Measurements from ENCODE around the gene SNRPD3.
A peak's percentile ranks its signal among the peaks of the same experiment; 100 is the strongest.

Gene SNRPD3

DNA sequence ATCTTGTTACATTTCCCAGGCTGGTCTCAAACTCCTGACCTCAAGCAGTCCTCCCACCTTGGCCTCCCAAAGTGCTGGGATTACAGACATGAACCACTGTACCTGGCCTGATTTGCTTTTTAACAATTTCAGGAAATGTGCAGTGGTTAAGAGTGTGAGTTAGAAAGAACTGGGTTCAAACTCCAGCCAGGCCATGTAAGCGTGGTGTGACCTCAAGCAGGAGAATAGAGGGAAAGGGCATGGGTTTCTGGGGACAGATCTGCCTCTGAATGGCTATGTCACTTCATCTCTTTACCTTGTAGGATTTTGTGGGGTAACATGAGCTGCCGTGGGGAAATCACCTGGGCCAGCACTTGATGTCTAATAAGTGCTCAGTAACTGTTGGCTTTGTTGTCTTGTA, 9.3 kb downstream of the SNRPD3 start:
- no peaks in the 10 kb centered on the region for H3K27me3 ChIP-seq (ENCODE audit: control insufficient read depth in 1 of 2, insufficient read depth in 2 of 2, low read length in 2 of 2)
- peaks cover 7 to 9% of the 10 kb centered on the region in 2 donors for H3K4me1 ChIP-seq (ENCODE audit: control insufficient read depth in 1 of 2, insufficient read depth in 2 of 2, low read length in 2 of 2)
- H3K4me3 ChIP-seq (ENCODE audit: low read depth in 1 of 2, low read length in 2 of 2) = no peak overlapping the region
- no peak overlapping the region for H3K9ac ChIP-seq (ENCODE audit: low read depth in 1 of 2, low read length in 2 of 2)
- H3K36me3 ChIP-seq (ENCODE audit: control insufficient read depth in 1 of 2, insufficient read depth in 2 of 2, low read length in 2 of 2) = peaks cover 22 to 57% of the 10 kb centered on the region in 2 donors
- no peak overlapping the region for H3K27ac ChIP-seq (ENCODE audit: low read depth, low read length)
- no peaks in the 10 kb centered on the region for H3K9me3 ChIP-seq (ENCODE audit: control insufficient read depth in 1 of 2, low read length in 2 of 2)

DNA sequence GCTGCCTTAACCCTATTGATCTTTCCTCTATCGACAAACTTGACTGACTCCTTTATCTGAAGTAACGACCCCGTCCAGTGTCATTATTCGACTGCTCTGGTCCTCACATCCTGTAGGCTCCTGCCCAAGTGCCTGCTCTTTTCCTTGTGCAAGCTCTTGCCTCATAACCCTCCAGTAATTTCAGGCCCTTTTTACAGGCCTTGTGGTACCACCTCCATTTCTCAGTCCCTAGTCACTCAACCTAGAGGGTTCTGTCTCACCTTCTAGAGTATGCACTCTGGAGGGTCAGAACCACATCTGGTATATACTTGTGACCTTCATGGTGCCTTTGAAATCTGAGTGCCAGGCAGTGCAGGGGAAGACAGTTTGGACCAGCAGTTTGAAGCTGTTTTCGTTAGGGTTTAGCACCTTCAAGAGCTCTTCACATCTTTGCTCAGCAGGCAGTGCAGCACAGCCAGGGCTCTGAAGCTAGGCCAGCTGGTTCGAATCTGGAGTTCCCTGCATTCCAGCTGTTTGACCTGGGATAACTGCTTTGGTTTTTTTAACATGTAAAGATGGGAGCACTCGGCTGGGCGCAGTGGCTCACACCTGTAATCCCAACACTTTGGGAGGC, 11.2 kb downstream of the SNRPD3 start:
- H3K9ac ChIP-seq (ENCODE audit: low read depth in 1 of 2, low read length in 2 of 2) = no peak overlapping the region
- H3K27me3 ChIP-seq (ENCODE audit: control insufficient read depth in 1 of 2, insufficient read depth in 2 of 2, low read length in 2 of 2) = no peaks in the 10 kb centered on the region
- H3K4me1 ChIP-seq (ENCODE audit: control insufficient read depth in 1 of 2, insufficient read depth in 2 of 2, low read length in 2 of 2) = peaks cover 7 to 9% of the 10 kb centered on the region in 2 donors
- no peaks in the 10 kb centered on the region for H3K9me3 ChIP-seq (ENCODE audit: control insufficient read depth in 1 of 2, low read length in 2 of 2)
- peaks cover 26 to 63% of the 10 kb centered on the region in 2 donors for H3K36me3 ChIP-seq (ENCODE audit: control insufficient read depth in 1 of 2, insufficient read depth in 2 of 2, low read length in 2 of 2)
- H3K4me3 ChIP-seq (ENCODE audit: low read depth in 1 of 2, low read length in 2 of 2) = no peak overlapping the region
- no peak overlapping the region for H3K27ac ChIP-seq (ENCODE audit: low read depth, low read length)

DNA sequence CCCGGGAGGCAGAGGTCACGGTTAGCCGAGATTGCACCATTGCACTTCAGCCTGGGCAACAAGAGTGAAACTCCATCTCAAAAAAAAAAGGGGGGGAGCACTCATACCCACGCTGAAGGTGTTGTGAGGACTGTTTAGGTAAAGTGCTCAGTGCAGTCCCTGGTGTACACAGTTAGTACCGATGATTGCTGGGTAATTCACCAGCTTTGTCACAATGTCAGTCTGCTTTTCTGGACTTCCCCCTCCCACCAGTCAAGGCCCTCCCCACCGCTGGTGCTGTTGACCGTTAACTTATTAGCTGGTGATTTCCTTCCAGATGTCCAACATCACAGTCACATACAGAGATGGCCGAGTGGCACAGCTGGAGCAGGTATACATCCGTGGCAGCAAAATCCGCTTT, 11.9 kb downstream of the SNRPD3 start:
- H3K4me3 ChIP-seq (ENCODE audit: low read depth in 1 of 2, low read length in 2 of 2) = no peak overlapping the region
- no peaks in the 10 kb centered on the region for H3K9me3 ChIP-seq (ENCODE audit: control insufficient read depth in 1 of 2, low read length in 2 of 2)
- peaks cover 7 to 9% of the 10 kb centered on the region in 2 donors for H3K4me1 ChIP-seq (ENCODE audit: control insufficient read depth in 1 of 2, insufficient read depth in 2 of 2, low read length in 2 of 2)
- peaks cover 28 to 69% of the 10 kb centered on the region in 2 donors for H3K36me3 ChIP-seq (ENCODE audit: control insufficient read depth in 1 of 2, insufficient read depth in 2 of 2, low read length in 2 of 2)
- no peak overlapping the region for H3K27ac ChIP-seq (ENCODE audit: low read depth, low read length)
- no peak overlapping the region for H3K9ac ChIP-seq (ENCODE audit: low read depth in 1 of 2, low read length in 2 of 2)
- no peaks in the 10 kb centered on the region for H3K27me3 ChIP-seq (ENCODE audit: control insufficient read depth in 1 of 2, insufficient read depth in 2 of 2, low read length in 2 of 2)

DNA sequence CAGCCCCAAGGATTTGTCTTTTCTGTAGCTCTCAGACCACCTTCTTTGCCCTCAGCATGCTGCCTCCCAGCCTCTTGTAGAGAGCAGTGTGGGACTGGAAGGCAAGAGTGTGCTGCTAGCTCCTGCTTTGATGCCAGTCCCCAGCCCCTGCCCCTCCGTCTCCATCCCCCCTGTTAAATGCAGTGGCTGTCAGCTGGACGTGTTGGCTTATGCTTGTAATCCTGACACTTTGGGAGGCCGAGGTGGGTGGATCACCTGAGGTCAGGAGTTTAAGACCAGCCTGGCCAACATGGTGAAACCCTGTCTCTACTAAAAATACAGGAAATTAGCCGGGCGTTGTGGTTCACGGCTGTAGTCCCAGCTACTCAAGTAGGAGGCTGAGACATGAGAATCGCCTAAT, 15.5 kb downstream of the SNRPD3 start:
- no peak overlapping the region for H3K4me3 ChIP-seq (ENCODE audit: low read depth in 1 of 2, low read length in 2 of 2)
- H3K9ac ChIP-seq (ENCODE audit: low read depth in 1 of 2, low read length in 2 of 2) = no peak overlapping the region
- no peaks in the 10 kb centered on the region for H3K27me3 ChIP-seq (ENCODE audit: control insufficient read depth in 1 of 2, insufficient read depth in 2 of 2, low read length in 2 of 2)
- H3K27ac ChIP-seq (ENCODE audit: low read depth, low read length) = no peak overlapping the region
- H3K9me3 ChIP-seq (ENCODE audit: control insufficient read depth in 1 of 2, low read length in 2 of 2) = no peaks in the 10 kb centered on the region
- H3K36me3 ChIP-seq (ENCODE audit: control insufficient read depth in 1 of 2, insufficient read depth in 2 of 2, low read length in 2 of 2) = peaks cover 28 to 77% of the 10 kb centered on the region in 2 donors
- H3K4me1 ChIP-seq (ENCODE audit: control insufficient read depth in 1 of 2, insufficient read depth in 2 of 2, low read length in 2 of 2) = peaks cover 4% of the 10 kb centered on the region in 2 donors

DNA sequence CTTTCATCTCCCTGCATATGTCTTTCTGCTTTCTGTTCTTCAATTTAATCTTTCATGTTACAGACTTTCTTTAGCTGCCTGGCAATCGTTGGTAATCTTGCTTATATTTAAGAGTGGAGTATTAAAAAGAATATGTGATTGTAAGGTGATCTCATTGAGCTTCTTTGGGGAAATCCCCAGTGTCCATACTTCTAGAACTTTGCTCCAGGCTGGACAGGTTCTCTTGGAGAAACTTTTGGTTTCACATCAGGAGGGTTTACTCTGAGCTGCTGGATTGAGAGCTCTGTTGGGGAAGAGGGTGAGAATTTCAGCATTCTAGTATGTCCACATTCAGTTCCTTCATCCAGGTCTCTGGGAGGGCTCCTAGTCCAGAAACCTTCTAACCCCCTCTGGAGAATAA, 21.0 kb downstream of the SNRPD3 start:
- Histone ChIP-seq H3K9ac (ENCODE audit: low read depth in 1 of 2, low read length in 2 of 2) (no peak overlapping the region), H3K27me3 (ENCODE audit: control insufficient read depth in 1 of 2, insufficient read depth in 2 of 2, low read length in 2 of 2) (no peaks in the 10 kb centered on the region), H3K9me3 (ENCODE audit: control insufficient read depth in 1 of 2, low read length in 2 of 2) (no peaks in the 10 kb centered on the region), H3K4me3 (ENCODE audit: low read depth in 1 of 2, low read length in 2 of 2) (no peak overlapping the region), H3K36me3 (ENCODE audit: control insufficient read depth in 1 of 2, insufficient read depth in 2 of 2, low read length in 2 of 2) (peaks cover 8 to 31% of the 10 kb centered on the region in 2 donors), H3K4me1 (ENCODE audit: control insufficient read depth in 1 of 2, insufficient read depth in 2 of 2, low read length in 2 of 2) (peaks cover 31 to 36% of the 10 kb centered on the region in 2 donors), H3K27ac (ENCODE audit: low read depth, low read length) (no peak overlapping the region)

DNA sequence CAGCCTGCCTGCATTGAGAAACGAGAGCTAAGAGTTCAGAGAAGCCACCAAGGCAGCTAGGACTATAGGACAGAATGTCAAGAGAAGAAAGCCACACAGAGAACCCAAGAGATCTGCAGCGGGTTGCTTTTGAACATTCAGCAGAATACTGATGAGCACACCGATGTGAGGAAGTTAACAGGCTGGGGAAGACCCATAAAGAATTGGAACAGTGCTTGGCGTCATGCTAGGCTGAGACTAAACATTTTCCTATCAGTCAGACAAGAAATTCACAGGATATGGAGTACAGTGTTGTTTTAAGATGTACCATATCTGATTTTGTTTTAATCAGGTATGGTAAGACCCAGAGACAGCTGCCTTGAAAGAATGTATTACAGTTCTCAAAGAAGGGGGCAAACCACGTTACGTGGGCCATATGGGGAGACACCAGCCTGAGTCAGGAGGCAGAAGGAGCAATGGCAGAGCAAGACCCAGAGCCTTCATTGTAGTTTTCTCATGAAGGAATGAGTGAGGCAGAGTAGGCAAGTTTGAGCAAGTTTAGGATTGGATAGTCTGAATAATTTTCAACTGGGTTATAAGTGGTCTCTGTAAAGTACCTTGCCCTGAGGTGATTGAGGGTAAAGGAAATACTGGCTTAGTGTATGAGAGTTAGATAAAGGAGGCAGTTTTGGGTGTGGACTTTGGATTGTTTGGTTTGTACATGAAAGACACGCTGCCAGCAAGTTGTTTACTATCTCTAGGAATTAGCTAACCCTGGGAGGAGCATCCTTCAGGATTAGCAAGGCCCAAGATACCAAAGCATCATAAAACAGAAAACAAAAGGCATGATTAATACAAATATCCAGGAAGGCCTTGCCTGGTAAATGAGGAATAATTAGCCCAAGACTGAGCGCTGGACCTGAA, 22.8 kb downstream of the SNRPD3 start:
- H3K27ac ChIP-seq (ENCODE audit: low read depth, low read length) = no peak overlapping the region
- H3K9ac ChIP-seq (ENCODE audit: low read depth in 1 of 2, low read length in 2 of 2) = peak overlapping the region in 1 of 2 donors; percentile 9

DNA sequence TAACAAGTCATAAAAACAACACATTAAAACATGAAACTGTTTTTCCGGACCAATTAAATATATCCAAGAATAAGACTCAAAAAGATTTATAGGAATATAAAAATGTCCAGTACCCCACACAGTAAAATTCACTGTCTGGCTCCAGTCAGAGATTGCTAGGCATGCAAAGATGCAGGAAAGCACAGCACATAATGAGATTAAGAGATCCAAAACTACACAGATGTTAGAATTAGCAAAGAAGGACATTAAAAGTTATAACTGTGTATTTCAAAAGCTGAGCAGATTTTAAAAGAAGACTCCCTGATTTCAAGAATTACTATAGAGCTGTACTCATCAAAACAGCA, 23.4 kb downstream of the SNRPD3 start:
- peaks cover 0 to 7% of the 10 kb centered on the region in 2 donors for H3K36me3 ChIP-seq (ENCODE audit: control insufficient read depth in 1 of 2, insufficient read depth in 2 of 2, low read length in 2 of 2)
- peaks cover 45 to 52% of the 10 kb centered on the region in 2 donors for H3K4me1 ChIP-seq (ENCODE audit: control insufficient read depth in 1 of 2, insufficient read depth in 2 of 2, low read length in 2 of 2)
- no peaks in the 10 kb centered on the region for H3K27me3 ChIP-seq (ENCODE audit: control insufficient read depth in 1 of 2, insufficient read depth in 2 of 2, low read length in 2 of 2)
- no peaks in the 10 kb centered on the region for H3K9me3 ChIP-seq (ENCODE audit: control insufficient read depth in 1 of 2, low read length in 2 of 2)
- no peak overlapping the region for H3K27ac ChIP-seq (ENCODE audit: low read depth, low read length)
- no peak overlapping the region for H3K9ac ChIP-seq (ENCODE audit: low read depth in 1 of 2, low read length in 2 of 2)
- H3K4me3 ChIP-seq (ENCODE audit: low read depth in 1 of 2, low read length in 2 of 2) = no peak overlapping the region

More for the DNA sequence above, 22.8 kb downstream of the SNRPD3 start:
- Histone ChIP-seq H3K4me3 (ENCODE audit: low read depth in 1 of 2, low read length in 2 of 2) (no peak overlapping the region), H3K36me3 (ENCODE audit: control insufficient read depth in 1 of 2, insufficient read depth in 2 of 2, low read length in 2 of 2) (peaks cover 3 to 13% of the 10 kb centered on the region in 2 donors), H3K4me1 (ENCODE audit: control insufficient read depth in 1 of 2, insufficient read depth in 2 of 2, low read length in 2 of 2) (peaks cover 39 to 46% of the 10 kb centered on the region in 2 donors), H3K9me3 (ENCODE audit: control insufficient read depth in 1 of 2, low read length in 2 of 2) (no peaks in the 10 kb centered on the region), H3K27me3 (ENCODE audit: control insufficient read depth in 1 of 2, insufficient read depth in 2 of 2, low read length in 2 of 2) (no peaks in the 10 kb centered on the region)

DNA sequence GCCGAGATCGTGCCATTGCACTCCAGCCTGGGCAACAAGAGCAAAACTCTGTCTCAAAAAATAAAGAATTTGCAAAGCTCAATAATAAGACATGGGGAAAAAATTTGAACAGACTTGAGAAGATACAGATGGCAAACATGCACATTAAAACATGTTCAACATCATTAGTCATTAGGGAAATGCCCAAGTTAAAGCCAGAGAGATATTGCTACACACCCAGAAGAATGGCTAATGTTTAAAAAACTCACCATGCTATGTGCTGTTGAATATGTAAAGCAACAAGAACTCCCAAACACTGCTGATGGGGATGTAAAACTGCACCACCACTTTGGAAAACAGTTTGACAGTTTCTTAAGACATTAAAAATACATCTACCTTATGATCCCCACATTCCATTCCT, 24.5 kb downstream of the SNRPD3 start:
- H3K9me3 ChIP-seq (ENCODE audit: control insufficient read depth in 1 of 2, low read length in 2 of 2) = no peaks in the 10 kb centered on the region
- H3K4me3 ChIP-seq (ENCODE audit: low read depth in 1 of 2, low read length in 2 of 2) = no peak overlapping the region
- no peaks in the 10 kb centered on the region for H3K36me3 ChIP-seq (ENCODE audit: control insufficient read depth in 1 of 2, insufficient read depth in 2 of 2, low read length in 2 of 2)
- H3K4me1 ChIP-seq (ENCODE audit: control insufficient read depth in 1 of 2, insufficient read depth in 2 of 2, low read length in 2 of 2) = peaks cover 49 to 55% of the 10 kb centered on the region in 2 donors
- no peak overlapping the region for H3K27ac ChIP-seq (ENCODE audit: low read depth, low read length)
- no peak overlapping the region for H3K9ac ChIP-seq (ENCODE audit: low read depth in 1 of 2, low read length in 2 of 2)
- no peaks in the 10 kb centered on the region for H3K27me3 ChIP-seq (ENCODE audit: control insufficient read depth in 1 of 2, insufficient read depth in 2 of 2, low read length in 2 of 2)

DNA sequence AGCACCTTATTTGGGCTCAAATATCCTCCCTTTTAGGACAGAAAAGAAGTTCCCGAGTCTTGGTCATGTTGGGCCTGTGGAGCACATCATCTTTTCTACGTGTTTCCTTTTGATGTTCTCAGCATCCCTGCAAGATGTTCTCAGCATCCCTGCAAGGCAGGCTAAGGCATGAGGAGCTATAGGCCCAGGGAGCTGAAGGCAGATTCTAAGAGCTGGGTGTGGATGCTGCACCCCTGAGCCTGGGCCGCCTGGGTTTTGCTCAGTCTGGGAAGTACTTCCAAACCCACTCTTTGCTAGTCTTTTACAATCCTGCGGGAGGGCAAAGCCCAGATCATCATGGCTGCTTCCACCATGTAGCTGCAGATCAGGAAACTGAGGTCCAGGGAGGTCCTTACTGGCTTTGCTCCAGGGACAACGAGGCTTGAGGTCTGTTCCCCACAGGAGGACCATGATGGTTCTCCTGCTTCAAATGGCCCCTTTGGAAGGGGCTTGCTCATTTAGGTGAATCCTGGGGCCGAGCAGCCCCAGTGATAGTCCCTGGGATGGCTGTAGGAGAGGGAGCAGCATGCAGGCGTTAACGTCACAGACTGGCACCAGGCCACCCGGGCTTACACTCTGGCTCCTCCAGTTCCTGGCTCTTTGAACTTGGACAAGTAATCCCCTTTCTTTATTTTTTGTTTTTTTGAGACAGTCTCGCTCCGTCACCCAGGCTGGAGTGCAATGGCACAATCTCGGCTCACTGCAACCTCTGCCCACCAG, 26.4 kb downstream of the SNRPD3 start:
- no peak overlapping the region for H3K27ac ChIP-seq (ENCODE audit: low read depth, low read length)

More for the DNA sequence above, 26.4 kb downstream of the SNRPD3 start:
- H3K4me1 ChIP-seq (ENCODE audit: control insufficient read depth in 1 of 2, insufficient read depth in 2 of 2, low read length in 2 of 2) = peaks cover 37 to 48% of the 10 kb centered on the region in 2 donors
- H3K9ac ChIP-seq (ENCODE audit: low read depth in 1 of 2, low read length in 2 of 2) = no peak overlapping the region
- H3K9me3 ChIP-seq (ENCODE audit: control insufficient read depth in 1 of 2, low read length in 2 of 2) = no peaks in the 10 kb centered on the region
- no peak overlapping the region for H3K4me3 ChIP-seq (ENCODE audit: low read depth in 1 of 2, low read length in 2 of 2)
- H3K36me3 ChIP-seq (ENCODE audit: control insufficient read depth in 1 of 2, insufficient read depth in 2 of 2, low read length in 2 of 2) = peaks cover 0 to 13% of the 10 kb centered on the region in 2 donors
- H3K27me3 ChIP-seq (ENCODE audit: control insufficient read depth in 1 of 2, insufficient read depth in 2 of 2, low read length in 2 of 2) = no peaks in the 10 kb centered on the region

Measured in duodenal mucosa (tissue), 2 donors.